ENCODE data around the gene UACA.
"Not testable (repeated sequence)": the region's sequence is repeated elsewhere in the genome, so short reads cannot be mapped to it uniquely, and the experiment has no call there.

The UACA gene

GRCh38 chr15:70703096-70703878 is 60.1 kb downstream of the UACA start:
- DNase-seq = no peak

GRCh38 chr15:70702584-70702983 is 60.8 kb downstream of the UACA start:
- DNase-seq = no peak

- no peak for DNase-seq
Observed at GRCh38 chr15:70701891-70702568, 61.3 kb downstream of the UACA start.

- DNase-seq = no peak
Observed at GRCh38 chr15:70701171-70701570, 62.2 kb downstream of the UACA start.

- no peak for DNase-seq
Observed at GRCh38 chr15:70699890-70700289, 63.5 kb downstream of the UACA start.

GRCh38 chr15:70698836-70699390 is 64.4 kb downstream of the UACA start:
- DNase-seq = no peak

- no peak for DNase-seq
Observed at GRCh38 chr15:70698426-70698825, 64.9 kb downstream of the UACA start.

GRCh38 chr15:70690491-70691276 is 72.7 kb downstream of the UACA start:
- no peak for DNase-seq

- DNase-seq = no peak
Observed at GRCh38 chr15:70690021-70690420, 73.3 kb downstream of the UACA start.

GRCh38 chr15:70687482-70687881 is 75.9 kb downstream of the UACA start:
- no peak for DNase-seq

GRCh38 chr15:70680817-70681216 is 82.5 kb downstream of the UACA start:
- DNase-seq = no peak

GRCh38 chr15:70679919-70680231 is 83.5 kb downstream of the UACA start:
- no peak for DNase-seq

GRCh38 chr15:70672081-70672480 is 91.3 kb downstream of the UACA start:
- DNase-seq = no peak

- DNase-seq = no peak
Observed at GRCh38 chr15:70670680-70671079, 92.7 kb downstream of the UACA start.

- no peak for DNase-seq
Observed at GRCh38 chr15:70669966-70670658, 93.2 kb downstream of the UACA start.

GRCh38 chr15:70669006-70669602 is 94.3 kb downstream of the UACA start:
- DNase-seq = no peak

- no peak for DNase-seq
Observed at GRCh38 chr15:70665599-70665998, 97.8 kb downstream of the UACA start.

GRCh38 chr15:70664494-70664893 is 98.9 kb downstream of the UACA start:
- no peak for DNase-seq

GRCh38 chr15:70663069-70663468 is 100.3 kb downstream of the UACA start:
- not testable (repeated sequence) for DNase-seq

GRCh38 chr15:70659662-70660061 is 103.7 kb downstream of the UACA start:
- DNase-seq = no peak

GRCh38 chr15:70658641-70659040 is 104.7 kb downstream of the UACA start:
- DNase-seq = no peak

GRCh38 chr15:70653426-70653825 is 109.9 kb downstream of the UACA start:
- DNase-seq = no peak

- DNase-seq = no peak
Observed at GRCh38 chr15:70652341-70652740, 111.0 kb downstream of the UACA start.

All from NCI-H187 (cell line).